K562 (cell line): ENCODE results near the gene NRARP. TPM values are rescaled to one million over a fixed set of nuclear protein-coding genes. Genes with fewer than 3 reads are reported as not detected.
A peak's percentile ranks its signal among the peaks of the same experiment; 100 is the strongest.

Experiments used
- EGR1 ChIP-seq: fragments of 450-650 bp; conservative IDR thresholded peaks from 2 replicates; pipeline ENCODE4 v1.6.1; 2017; ENCODE audit warnings: mild to moderate bottlenecking
- MED1 ChIP-seq: sonication (generic); formaldehyde crosslinking; IDR thresholded peaks from 2 replicates; pipeline ENCODE4 v1.8.1; 2023; ENCODE audit warnings: missing genetic modification reagents, borderline replicate concordance
- NFIX ChIP-seq: fragments of 250-450 bp; sonication (Bioruptor Pico); IDR thresholded peaks from 2 replicates; pipeline ENCODE4 v1.4.0; 2020; ENCODE audit warnings: low read depth, mild to moderate bottlenecking, moderate library complexity
- PCBP1 ChIP-seq: fragments of 200-400 bp; formaldehyde crosslinking; IDR thresholded peaks from 2 replicates; pipeline ENCODE4 v1.6.1; 2018; ENCODE audit warnings: mild to moderate bottlenecking, low read depth, low read length; ENCODE audit not compliant: poor library complexity, severe bottlenecking
- SRSF7 ChIP-seq: fragments of 200-400 bp; formaldehyde crosslinking; optimal IDR thresholded peaks from 2 replicates; pipeline ENCODE3; 2017; ENCODE audit warnings: mild to moderate bottlenecking, low read depth, low read length
- ZNF263 ChIP-seq: sonication (generic); formaldehyde crosslinking; IDR thresholded peaks from 2 replicates; pipeline ENCODE4 v1.8.0; 2022; ENCODE audit warnings: mild to moderate bottlenecking, missing genetic modification reagents, borderline replicate concordance
- polyA plus RNA-seq, 8 experiments: library from polyadenylated mRNA; depleted of rRNA in 4 of 8; stranded (reverse) in 5 of 8; unstranded in 3 of 8; fragments of >200 nt; fragmentation: Nextera tagmentation in 2 of 8; fragmentation: Illumina TruSeq in 1 of 8; extraction: Ambion mirVana in 2 of 8; extraction: Trizol in 1 of 8; gene quantifications; 2 replicates each; pipeline versions ENCODE4 v1.2.1 to v1.2.3, GENCODE V29; 2011 to 2014; ENCODE audit warnings: inconsistent platforms in 1 of 8, missing spikeins in 1 of 8
- total RNA-seq, 7 experiments: library from RNA; depleted of rRNA in 6 of 7; stranded (reverse); fragments of >200 nt in 6 of 7; fragmentation: Illumina TruSeq in 2 of 7; extraction: Trizol in 2 of 7; gene quantifications; 2 replicates each; pipeline versions ENCODE4 v1.2.1 to v1.2.3, GENCODE V29; 2011 to 2021; ENCODE audit warnings: low replicate concordance in 1 of 7
- TF ChIP-seq, protein P1 (sequence below): conservative IDR thresholded peaks from 2 replicates; pipeline ENCODE4 v1.6.1; 2011; ENCODE audit warnings: low read depth, mild to moderate bottlenecking, low read length; ENCODE audit not compliant: control insufficient read depth
- TF ChIP-seq, protein P2 (sequence below), 3 experiments: IDR thresholded peaks in 2 of 3; conservative IDR thresholded peaks in 1 of 3; 2 replicates each; pipeline ENCODE4 v1.5.1; 2011 to 2012; ENCODE audit warnings: low read length in 3 of 3, mild to moderate bottlenecking in 3 of 3, control low read depth in 2 of 3, improper control_type of control experiment in 1 of 3, inconsistent platforms in 1 of 3, low read depth in 1 of 3, mixed read lengths in 1 of 3, moderate library complexity in 1 of 3; ENCODE audit not compliant: insufficient read depth in 2 of 3
- TF ChIP-seq, protein P3 (sequence below): fragments of 250-450 bp; sonication (Bioruptor Pico); IDR thresholded peaks from 2 replicates; pipeline ENCODE4 v1.4.0; 2020; ENCODE audit warnings: mild to moderate bottlenecking
- TF ChIP-seq, protein P4 (sequence below), 2 experiments: fragments of 450-650 bp in 1 of 2; IDR thresholded peaks; 2 replicates each; pipeline ENCODE4 v1.6.1; 2011 to 2017; ENCODE audit warnings: low read depth in 2 of 2, antibody characterized with exemption in 1 of 2, borderline replicate concordance in 1 of 2, low read length in 1 of 2, mild to moderate bottlenecking in 1 of 2, mixed read lengths in 1 of 2; ENCODE audit not compliant: control insufficient read depth in 1 of 2
- TF ChIP-seq, protein P5 (sequence below): fragments of 450-650 bp; formaldehyde crosslinking; IDR thresholded peaks from 2 replicates; pipeline ENCODE4 v1.4.0; 2022; ENCODE audit warnings: missing genetic modification characterization
- TF ChIP-seq, protein P6 (sequence below): sonication (generic); formaldehyde crosslinking; IDR thresholded peaks from 2 replicates; pipeline ENCODE4 v1.8.0; 2022; ENCODE audit warnings: missing genetic modification reagents, mild to moderate bottlenecking, borderline replicate concordance

NRARP gene
- total and polyA plus RNA-seq, 9 of the 15 experiments (the other 6 are each of a cell fraction or from before 2014, with no cell fraction given), result 2.0 to 24.5 (median 7.2) TPM; not detected in 2

DNA sequence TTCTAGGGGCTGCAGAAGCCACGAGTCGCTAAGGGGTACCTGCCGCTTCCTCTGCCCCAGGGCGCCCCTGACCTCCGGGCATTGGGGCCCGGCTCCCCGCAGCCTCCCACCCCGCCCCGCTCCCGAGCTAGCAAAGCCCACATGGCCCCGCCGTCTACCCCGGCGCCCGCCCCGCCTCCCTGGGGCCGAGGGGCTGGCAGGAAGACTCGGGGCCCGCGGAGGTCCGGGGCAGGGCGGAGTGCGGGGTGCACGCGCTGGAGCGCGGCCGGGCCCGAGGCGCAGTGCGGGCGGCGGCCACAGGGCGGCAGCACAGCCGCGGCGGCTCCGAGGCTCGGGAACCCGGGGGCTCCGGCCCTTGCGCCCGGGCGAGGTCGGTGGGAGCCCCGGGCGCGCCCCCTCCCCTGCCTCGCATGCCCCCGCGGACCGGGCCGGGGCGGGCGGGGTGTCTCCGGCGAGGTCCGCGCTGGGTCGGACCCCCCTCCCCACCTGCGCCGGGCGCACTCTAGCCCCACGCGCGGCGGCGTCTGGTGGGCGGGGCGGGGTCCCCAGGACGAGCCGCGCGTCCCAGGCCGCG is 6.7 kb downstream of the NRARP start (continued):
- TF ChIP-seq, protein P1, sequence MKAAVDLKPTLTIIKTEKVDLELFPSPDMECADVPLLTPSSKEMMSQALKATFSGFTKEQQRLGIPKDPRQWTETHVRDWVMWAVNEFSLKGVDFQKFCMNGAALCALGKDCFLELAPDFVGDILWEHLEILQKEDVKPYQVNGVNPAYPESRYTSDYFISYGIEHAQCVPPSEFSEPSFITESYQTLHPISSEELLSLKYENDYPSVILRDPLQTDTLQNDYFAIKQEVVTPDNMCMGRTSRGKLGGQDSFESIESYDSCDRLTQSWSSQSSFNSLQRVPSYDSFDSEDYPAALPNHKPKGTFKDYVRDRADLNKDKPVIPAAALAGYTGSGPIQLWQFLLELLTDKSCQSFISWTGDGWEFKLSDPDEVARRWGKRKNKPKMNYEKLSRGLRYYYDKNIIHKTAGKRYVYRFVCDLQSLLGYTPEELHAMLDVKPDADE, result peak; percentile 47; the same call in 1 of the 2 replicates
- no peak for TF ChIP-seq SRSF7
- TF ChIP-seq NFIX (CRISPR knock-in tag), result no peak
- TF ChIP-seq, protein P2, sequence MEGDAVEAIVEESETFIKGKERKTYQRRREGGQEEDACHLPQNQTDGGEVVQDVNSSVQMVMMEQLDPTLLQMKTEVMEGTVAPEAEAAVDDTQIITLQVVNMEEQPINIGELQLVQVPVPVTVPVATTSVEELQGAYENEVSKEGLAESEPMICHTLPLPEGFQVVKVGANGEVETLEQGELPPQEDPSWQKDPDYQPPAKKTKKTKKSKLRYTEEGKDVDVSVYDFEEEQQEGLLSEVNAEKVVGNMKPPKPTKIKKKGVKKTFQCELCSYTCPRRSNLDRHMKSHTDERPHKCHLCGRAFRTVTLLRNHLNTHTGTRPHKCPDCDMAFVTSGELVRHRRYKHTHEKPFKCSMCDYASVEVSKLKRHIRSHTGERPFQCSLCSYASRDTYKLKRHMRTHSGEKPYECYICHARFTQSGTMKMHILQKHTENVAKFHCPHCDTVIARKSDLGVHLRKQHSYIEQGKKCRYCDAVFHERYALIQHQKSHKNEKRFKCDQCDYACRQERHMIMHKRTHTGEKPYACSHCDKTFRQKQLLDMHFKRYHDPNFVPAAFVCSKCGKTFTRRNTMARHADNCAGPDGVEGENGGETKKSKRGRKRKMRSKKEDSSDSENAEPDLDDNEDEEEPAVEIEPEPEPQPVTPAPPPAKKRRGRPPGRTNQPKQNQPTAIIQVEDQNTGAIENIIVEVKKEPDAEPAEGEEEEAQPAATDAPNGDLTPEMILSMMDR (IDR thresholded peaks at IDR 0.05 in 2 of 3, conservative IDR thresholded peaks at IDR 0.05 in 1 of 3; ENCODE audit: insufficient read depth in 2 of 3, low read depth in 1 of 3, low read length in 3 of 3), result peak in 2 of 3 experiments; percentile 68 to 85; a peak in 5 of 6 replicates
- TF ChIP-seq, protein P3, sequence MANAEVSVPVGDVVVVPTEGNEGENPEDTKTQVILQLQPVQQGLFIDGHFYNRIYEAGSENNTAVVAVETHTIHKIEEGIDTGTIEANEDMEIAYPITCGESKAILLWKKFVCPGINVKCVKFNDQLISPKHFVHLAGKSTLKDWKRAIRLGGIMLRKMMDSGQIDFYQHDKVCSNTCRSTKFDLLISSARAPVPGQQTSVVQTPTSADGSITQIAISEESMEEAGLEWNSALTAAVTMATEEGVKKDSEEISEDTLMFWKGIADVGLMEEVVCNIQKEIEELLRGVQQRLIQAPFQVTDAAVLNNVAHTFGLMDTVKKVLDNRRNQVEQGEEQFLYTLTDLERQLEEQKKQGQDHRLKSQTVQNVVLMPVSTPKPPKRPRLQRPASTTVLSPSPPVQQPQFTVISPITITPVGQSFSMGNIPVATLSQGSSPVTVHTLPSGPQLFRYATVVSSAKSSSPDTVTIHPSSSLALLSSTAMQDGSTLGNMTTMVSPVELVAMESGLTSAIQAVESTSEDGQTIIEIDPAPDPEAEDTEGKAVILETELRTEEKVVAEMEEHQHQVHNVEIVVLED (CRISPR knock-in tag), result 0 out of 2 replicates have a peak, but pooled peaks have one; percentile 10
- TF ChIP-seq, protein P4, sequence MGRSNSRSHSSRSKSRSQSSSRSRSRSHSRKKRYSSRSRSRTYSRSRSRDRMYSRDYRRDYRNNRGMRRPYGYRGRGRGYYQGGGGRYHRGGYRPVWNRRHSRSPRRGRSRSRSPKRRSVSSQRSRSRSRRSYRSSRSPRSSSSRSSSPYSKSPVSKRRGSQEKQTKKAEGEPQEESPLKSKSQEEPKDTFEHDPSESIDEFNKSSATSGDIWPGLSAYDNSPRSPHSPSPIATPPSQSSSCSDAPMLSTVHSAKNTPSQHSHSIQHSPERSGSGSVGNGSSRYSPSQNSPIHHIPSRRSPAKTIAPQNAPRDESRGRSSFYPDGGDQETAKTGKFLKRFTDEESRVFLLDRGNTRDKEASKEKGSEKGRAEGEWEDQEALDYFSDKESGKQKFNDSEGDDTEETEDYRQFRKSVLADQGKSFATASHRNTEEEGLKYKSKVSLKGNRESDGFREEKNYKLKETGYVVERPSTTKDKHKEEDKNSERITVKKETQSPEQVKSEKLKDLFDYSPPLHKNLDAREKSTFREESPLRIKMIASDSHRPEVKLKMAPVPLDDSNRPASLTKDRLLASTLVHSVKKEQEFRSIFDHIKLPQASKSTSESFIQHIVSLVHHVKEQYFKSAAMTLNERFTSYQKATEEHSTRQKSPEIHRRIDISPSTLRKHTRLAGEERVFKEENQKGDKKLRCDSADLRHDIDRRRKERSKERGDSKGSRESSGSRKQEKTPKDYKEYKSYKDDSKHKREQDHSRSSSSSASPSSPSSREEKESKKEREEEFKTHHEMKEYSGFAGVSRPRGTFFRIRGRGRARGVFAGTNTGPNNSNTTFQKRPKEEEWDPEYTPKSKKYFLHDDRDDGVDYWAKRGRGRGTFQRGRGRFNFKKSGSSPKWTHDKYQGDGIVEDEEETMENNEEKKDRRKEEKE (IDR thresholded peaks at IDR 0.05; ENCODE audit: borderline replicate concordance in 1 of 2, control insufficient read depth in 1 of 2, low read depth in 2 of 2, low read length in 1 of 2), result no peak
- no peak for TF ChIP-seq MED1 (CRISPR knock-in tag)
- no peak for TF ChIP-seq PCBP1
- TF ChIP-seq ZNF263 (CRISPR knock-in tag), result no peak
- TF ChIP-seq, protein P5, sequence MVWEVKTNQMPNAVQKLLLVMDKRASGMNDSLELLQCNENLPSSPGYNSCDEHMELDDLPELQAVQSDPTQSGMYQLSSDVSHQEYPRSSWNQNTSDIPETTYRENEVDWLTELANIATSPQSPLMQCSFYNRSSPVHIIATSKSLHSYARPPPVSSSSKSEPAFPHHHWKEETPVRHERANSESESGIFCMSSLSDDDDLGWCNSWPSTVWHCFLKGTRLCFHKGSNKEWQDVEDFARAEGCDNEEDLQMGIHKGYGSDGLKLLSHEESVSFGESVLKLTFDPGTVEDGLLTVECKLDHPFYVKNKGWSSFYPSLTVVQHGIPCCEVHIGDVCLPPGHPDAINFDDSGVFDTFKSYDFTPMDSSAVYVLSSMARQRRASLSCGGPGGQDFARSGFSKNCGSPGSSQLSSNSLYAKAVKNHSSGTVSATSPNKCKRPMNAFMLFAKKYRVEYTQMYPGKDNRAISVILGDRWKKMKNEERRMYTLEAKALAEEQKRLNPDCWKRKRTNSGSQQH (CRISPR knock-in tag), result no peak
- no peak for TF ChIP-seq EGR1
- TF ChIP-seq, protein P6, sequence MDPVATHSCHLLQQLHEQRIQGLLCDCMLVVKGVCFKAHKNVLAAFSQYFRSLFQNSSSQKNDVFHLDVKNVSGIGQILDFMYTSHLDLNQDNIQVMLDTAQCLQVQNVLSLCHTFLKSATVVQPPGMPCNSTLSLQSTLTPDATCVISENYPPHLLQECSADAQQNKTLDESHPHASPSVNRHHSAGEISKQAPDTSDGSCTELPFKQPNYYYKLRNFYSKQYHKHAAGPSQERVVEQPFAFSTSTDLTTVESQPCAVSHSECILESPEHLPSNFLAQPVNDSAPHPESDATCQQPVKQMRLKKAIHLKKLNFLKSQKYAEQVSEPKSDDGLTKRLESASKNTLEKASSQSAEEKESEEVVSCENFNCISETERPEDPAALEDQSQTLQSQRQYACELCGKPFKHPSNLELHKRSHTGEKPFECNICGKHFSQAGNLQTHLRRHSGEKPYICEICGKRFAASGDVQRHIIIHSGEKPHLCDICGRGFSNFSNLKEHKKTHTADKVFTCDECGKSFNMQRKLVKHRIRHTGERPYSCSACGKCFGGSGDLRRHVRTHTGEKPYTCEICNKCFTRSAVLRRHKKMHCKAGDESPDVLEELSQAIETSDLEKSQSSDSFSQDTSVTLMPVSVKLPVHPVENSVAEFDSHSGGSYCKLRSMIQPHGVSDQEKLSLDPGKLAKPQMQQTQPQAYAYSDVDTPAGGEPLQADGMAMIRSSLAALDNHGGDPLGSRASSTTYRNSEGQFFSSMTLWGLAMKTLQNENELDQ (CRISPR knock-in tag), result no peak
